Measurements from ENCODE around the gene COG6.

Gene COG6

GRCh38 chr13:39767791-39768517 lies 112.5 kb downstream of the COG6 start:
- FAIRE-seq = no peak
- TF ChIP-seq CTCF (IDR thresholded peaks at IDR 0.05; ENCODE audit: insufficient read depth, missing control alignments) = no peak
- DNase-seq (ENCODE audit: insufficient read length, low spot score) = no peak

GRCh38 chr13:39768962-39769361 lies 113.5 kb downstream of the COG6 start:
- FAIRE-seq = peak; percentile 41
- no peak for DNase-seq (ENCODE audit: insufficient read length, low spot score)
- TF ChIP-seq CTCF (IDR thresholded peaks at IDR 0.05; ENCODE audit: insufficient read depth, missing control alignments) = no peak

GRCh38 chr13:39770221-39771090 lies 115.0 kb downstream of the COG6 start:
- DNase-seq (ENCODE audit: insufficient read length, low spot score) (no peak), FAIRE-seq (no peak)
- TF ChIP-seq CTCF (IDR thresholded peaks at IDR 0.05; ENCODE audit: insufficient read depth, missing control alignments) = no peak

DNA sequence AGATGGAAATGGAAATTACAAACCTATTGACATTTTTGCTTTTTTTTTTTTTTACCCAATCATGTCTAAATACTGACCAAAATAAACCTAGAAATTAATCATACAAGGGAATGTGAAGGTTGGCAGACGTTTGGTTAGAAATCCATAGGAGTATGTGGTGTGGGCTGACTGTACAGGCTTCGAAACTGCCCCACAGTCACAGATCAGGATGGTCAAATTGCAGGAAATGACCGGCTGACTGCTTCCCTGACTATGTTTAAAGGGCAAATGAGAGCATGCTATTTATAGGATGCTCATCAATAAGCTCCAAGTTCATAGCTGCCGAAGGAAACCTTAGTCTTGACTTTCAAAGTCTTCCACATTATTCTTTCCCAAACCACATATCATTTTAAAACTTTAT lies 118.4 kb downstream of the COG6 start:
- FAIRE-seq (no peak), DNase-seq (ENCODE audit: insufficient read length, low spot score) (no peak)
- TF ChIP-seq CTCF (IDR thresholded peaks at IDR 0.05; ENCODE audit: insufficient read depth, missing control alignments) = no peak

DNA sequence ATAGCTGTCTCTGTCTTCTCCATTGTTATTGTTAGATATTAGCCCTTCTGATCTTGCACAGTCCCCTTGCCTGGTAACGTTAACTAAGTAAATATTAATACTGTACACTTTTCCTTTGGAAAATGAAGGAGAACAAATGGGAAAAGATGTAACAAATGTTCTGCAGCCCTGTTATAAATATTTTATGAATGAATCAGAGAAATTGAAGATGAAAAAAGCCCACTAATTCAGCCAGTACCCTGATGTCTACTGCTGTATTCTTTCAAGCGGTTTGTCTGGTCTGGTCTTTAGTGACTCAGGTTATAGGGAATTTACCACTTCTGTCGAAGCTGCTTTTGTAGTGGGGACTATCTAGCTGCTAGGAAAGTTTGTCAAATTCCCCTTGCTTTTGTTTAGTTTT lies 121.0 kb downstream of the COG6 start:
- no peak for FAIRE-seq
- DNase-seq (ENCODE audit: insufficient read length, low spot score) = no peak

GRCh38 chr13:39777021-39777420 lies 121.6 kb downstream of the COG6 start:
- DNase-seq (ENCODE audit: insufficient read length, low spot score) (no peak), FAIRE-seq (no peak)
- no peak for TF ChIP-seq CTCF (IDR thresholded peaks at IDR 0.05; ENCODE audit: insufficient read depth, missing control alignments)

More for the DNA sequence above, 121.0 kb downstream of the COG6 start:
- TF ChIP-seq CTCF (IDR thresholded peaks at IDR 0.05; ENCODE audit: insufficient read depth, missing control alignments) = no peak

All from D721Med (cell line).